ENCODE measurements around the gene NXPH1.

NXPH1 gene

GRCh38 chr7:8433477-8434289 lies at the start of gene NXPH1:
TSS of gene NXPH1 (plus strand) at chr7:8433609.
- no peak for DNase-seq (ENCODE audit: low read depth)

GRCh38 chr7:8384901-8385300 lies 48.5 kb upstream of the NXPH1 start:
- no peak for DNase-seq (ENCODE audit: low read depth)

GRCh38 chr7:8386926-8387550 lies 46.4 kb upstream of the NXPH1 start:
- no peak for DNase-seq (ENCODE audit: low read depth)

- DNase-seq (ENCODE audit: low read depth) = no peak
These were observed 45.7 kb upstream of the NXPH1 start for GRCh38 chr7:8387551-8388256.

GRCh38 chr7:8388257-8388625 lies 45.2 kb upstream of the NXPH1 start:
- DNase-seq (ENCODE audit: low read depth) = no peak

GRCh38 chr7:8389593-8390261 lies 43.7 kb upstream of the NXPH1 start:
- no peak for DNase-seq (ENCODE audit: low read depth)

- DNase-seq (ENCODE audit: low read depth) = no peak
These were observed 43.2 kb upstream of the NXPH1 start for GRCh38 chr7:8390262-8390626.

- DNase-seq (ENCODE audit: low read depth) = no peak
These were observed 41.9 kb upstream of the NXPH1 start for GRCh38 chr7:8391353-8392062.

GRCh38 chr7:8396294-8396693 lies 37.1 kb upstream of the NXPH1 start:
- DNase-seq (ENCODE audit: low read depth) = no peak

- DNase-seq (ENCODE audit: low read depth) = no peak
These were observed 24.5 kb upstream of the NXPH1 start for GRCh38 chr7:8408871-8409270.

GRCh38 chr7:8411103-8411502 lies 22.3 kb upstream of the NXPH1 start:
- DNase-seq (ENCODE audit: low read depth) = no peak

GRCh38 chr7:8413600-8413999 lies 19.8 kb upstream of the NXPH1 start:
- no peak for DNase-seq (ENCODE audit: low read depth)

- peak; percentile 27 for DNase-seq (ENCODE audit: low read depth)
These were observed 14.7 kb upstream of the NXPH1 start for GRCh38 chr7:8418629-8419245.

GRCh38 chr7:8422177-8422576 lies 11.2 kb upstream of the NXPH1 start:
- no peak for DNase-seq (ENCODE audit: low read depth)

GRCh38 chr7:8423057-8423456 lies 10.4 kb upstream of the NXPH1 start:
- DNase-seq (ENCODE audit: low read depth) = no peak

GRCh38 chr7:8425223-8425622 lies 8.2 kb upstream of the NXPH1 start:
- no peak for DNase-seq (ENCODE audit: low read depth)

- DNase-seq (ENCODE audit: low read depth) = no peak
These were observed 2.8 kb upstream of the NXPH1 start for GRCh38 chr7:8430643-8431042.

GRCh38 chr7:8434290-8435002 lies 1.0 kb downstream of the NXPH1 start:
- no peak for DNase-seq (ENCODE audit: low read depth)

GRCh38 chr7:8435095-8435494 lies 1.7 kb downstream of the NXPH1 start:
- no peak for DNase-seq (ENCODE audit: low read depth)

GRCh38 chr7:8435590-8436545 lies 2.5 kb downstream of the NXPH1 start:
- DNase-seq (ENCODE audit: low read depth) = no peak

All from stimulated activated CD8-positive, alpha-beta memory T cell treated with anti-CD3 and anti-CD28 coated beads, Interleukin-12 subunit alpha, Interleukin-12 subunit beta, amount 100 ng/mL, for 1 hour (primary cell).